Stimulated activated CD4-positive, alpha-beta T cell treated with anti-CD3 and anti-CD28 coated beads, Interleukin-12 subunit alpha, Interleukin-12 subunit beta, amount 100 ng/mL, for 48 hours (primary cell): Measurements from ENCODE around the gene APOBEC3H.

ENCODE experiments used
- DNase-seq, 3 donors: peaks; one replicate each; pipeline ENCODE4 v3.0.0-alpha.2; 2020; ENCODE audit warnings: low read depth in 2 of 3, low spot score in 1 of 3

The APOBEC3H gene

DNA sequence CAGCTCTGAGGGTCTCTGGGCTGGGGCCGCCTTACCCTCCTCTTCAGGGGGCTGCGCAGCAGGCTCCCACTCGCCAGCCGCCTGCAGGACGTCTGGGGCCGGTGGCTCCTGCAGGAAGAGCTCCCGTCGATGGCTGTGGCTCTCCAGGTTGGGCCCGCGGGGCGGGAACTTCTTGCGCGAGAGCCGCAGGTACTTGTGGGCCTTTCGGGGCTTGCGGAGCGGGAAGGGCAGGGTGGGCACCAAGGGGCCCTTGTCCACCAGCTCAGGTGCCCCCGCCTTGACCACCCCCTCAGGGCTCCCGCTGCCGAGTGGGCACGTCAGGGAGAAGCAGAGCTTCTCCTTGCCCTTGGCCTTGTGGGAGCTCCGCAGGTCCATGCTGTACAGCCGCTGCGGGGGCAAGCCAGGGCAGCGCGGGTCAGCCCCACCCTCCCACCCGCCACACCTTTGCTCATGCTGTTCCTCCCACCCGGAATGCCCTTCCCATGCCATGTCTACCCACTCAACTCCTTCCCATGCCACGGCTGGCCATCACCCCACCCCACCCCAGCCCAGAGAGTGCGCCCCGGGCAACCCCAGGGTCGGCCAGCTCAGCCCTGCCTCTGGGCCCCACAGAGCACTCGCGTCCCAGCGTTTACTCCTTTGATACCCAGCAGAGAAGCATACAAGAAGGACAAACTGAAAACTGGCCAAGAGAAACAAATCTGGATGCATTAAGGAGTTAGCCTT is 37.5 kb downstream of the APOBEC3H start:
- DNase-seq: no peak

DNA sequence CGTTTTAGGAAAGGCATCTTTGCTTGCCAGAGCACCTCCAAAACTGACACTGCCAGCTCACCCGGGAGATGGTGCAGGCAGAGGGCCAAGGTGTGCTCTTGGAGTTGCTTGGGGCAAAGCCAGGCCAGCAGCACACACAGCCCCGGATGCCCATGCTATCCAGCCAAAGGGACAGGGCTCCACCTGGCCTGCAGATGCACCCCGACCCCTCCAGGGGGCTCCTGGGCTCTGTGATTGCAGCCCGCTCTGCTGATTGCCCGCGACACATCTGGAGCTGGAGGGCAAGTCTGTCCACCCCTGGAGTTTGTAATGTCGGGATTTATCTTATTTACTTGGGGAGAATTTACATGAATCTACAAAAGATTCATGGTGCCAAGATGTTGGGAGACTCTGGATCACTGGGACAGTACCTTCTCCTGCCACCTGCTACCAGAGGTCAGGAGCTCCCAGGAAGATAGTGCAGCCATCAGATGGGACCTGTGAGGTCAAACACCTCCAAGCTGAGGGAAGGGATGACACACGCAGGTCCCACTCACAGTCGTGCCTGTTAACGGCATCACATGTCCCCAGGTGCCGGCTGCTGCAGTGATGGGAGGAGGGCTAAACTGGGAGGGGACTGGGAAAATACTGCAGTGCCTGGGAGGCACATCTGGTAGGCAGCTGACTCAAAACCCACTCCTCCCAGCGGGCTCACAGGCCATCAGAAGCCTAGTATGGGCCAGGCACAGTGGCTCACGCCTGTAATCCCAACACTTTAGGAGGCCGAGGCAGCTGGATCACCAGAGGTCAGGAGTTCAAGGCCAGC is 38.2 kb downstream of the APOBEC3H start:
- DNase-seq: no peak

DNA sequence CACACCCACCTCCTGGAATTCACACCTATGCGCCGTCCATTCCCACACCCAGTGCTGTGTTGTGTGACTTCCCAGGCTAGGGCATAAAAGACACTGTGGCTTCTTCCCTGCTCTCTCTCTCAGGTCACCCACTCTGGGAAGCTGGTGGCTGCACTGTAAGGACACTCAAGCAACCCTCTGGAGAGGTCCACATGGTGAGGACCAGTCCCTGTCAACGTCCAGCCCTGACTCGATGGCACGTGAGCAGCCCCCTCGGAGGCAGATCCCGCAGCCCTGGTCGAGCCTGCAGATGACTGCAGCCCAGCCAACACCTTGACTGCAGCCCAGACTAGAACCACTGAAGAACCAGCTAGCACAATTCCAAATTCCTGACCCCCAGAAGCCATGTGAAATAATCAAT is 39.3 kb downstream of the APOBEC3H start:
- no peak for DNase-seq

- no peak for DNase-seq
Measured at GRCh38 chr22:39138357-39138997, 41.4 kb downstream of the APOBEC3H start.

DNA sequence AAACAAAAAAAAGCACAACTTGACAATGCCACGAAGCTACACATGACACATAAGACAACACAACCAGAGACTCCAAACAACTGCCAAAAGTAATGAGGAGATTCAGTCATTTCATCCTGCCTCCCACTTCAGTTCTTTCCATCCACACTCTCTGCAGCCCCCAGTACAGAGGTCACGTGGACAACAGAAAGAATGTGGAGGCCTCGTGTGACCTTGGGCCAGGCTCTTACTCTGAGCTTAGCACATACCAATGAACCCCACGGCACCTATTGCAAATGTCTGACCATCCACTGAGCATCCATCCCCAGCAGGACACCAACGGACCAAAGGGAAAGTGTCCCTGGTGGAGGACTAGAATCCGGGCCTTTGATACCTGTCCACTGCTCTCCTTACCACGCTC is 42.9 kb downstream of the APOBEC3H start:
- no peak for DNase-seq

- no peak for DNase-seq
Measured at GRCh38 chr22:39142088-39142680, 45.1 kb downstream of the APOBEC3H start.

DNA sequence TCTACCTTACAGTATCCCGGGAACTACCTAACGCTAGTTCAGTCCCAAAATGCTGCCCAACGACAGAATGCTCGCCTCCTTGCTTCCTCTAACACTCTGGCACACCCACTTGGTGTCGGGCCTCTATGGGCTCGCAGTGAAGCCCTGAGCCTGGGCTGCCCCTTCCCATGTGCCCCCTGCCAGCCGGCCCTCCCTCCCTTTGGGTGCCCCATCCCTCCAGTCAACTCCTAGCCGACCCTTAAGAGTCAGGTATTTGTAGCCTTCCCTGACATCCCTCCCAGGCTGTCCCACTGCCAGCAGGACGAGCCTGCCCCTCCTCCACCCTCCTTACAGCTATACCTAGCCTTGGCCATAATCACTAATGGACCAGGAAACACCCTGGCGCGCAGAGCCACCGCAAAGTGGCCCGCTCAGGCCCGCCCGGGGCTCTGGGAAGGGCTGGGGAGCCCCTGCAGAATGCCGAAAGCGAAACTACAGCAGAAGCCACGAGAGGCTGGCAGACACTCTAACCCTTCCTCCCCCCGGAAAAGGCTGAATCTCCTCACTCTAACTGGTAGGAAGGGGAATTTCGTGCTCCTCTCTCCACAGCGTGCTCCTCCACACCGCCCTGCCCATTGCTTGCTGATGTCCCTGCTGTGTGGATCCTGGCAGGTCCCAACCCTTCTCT is 47.2 kb downstream of the APOBEC3H start:
- DNase-seq: peak in 1 of 3 donors; percentile 45

GRCh38 chr22:39146256-39147101 is 49.4 kb downstream of the APOBEC3H start:
- DNase-seq: no peak

DNA sequence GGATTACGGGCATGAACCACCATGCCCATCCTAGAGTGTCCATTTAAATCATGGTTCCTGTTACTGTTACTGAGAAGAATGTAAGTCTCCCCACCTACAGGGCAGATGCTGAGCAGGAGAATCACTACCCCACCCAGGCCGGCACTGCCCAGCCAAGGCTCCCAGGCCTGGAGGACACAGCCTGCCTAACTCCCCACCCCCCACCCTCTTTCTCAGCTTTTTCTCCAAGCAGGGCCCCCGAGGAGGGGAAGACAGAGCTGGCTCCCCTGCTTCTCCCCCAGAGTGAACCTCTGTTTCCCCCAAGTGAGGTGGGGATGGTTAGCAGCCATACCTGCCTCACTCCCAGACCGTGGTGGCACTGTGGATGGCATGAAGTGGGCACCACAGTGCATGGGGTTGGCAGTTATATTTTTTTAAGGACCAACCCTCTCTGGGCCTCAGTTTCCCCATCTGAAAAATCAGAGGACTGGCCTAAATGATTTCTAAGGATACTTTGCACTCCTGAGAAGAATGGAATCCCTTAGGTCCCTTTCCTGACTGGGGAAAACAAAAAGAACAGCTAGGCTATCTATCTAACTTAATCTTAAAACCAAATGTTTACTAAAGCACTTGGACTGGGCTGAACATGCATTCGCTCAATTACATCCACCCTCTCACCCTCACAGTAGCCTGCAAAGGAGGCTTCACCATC is 50.4 kb downstream of the APOBEC3H start:
- no peak for DNase-seq

DNA sequence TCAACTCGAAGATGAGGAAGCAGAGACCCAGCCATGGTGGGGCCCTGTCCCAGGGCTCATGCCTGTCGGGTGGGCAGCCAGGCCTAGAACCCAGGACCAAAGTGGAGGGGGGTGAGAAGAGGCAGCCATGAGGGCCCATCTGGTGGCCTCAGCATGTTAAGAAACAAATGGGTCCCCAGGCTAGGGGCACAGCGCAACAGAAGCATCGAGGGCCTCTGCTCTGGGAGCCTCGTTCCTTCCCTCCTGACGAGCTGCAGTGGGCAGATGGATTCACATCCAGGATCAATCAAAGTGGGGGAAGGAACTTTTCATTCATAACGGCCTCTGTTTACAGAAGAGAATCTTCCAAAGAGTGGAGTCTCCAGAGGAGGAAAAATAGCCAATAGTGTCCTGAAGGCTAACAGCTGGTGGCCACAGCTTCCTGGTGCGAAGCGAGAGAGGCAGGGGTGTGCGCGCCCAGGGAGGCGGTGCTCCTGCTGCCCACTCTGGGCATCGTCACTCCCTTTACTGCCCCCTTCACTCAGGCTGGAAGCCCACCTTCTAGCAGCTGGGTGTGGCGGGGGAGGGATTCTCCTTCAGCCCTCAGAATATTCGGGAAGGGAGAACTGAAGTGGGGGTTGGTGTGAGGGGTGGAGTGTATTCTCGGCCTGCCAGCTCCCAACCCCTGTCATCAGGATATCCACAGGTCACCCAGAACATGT is 51.1 kb downstream of the APOBEC3H start:
- DNase-seq: no peak

DNA sequence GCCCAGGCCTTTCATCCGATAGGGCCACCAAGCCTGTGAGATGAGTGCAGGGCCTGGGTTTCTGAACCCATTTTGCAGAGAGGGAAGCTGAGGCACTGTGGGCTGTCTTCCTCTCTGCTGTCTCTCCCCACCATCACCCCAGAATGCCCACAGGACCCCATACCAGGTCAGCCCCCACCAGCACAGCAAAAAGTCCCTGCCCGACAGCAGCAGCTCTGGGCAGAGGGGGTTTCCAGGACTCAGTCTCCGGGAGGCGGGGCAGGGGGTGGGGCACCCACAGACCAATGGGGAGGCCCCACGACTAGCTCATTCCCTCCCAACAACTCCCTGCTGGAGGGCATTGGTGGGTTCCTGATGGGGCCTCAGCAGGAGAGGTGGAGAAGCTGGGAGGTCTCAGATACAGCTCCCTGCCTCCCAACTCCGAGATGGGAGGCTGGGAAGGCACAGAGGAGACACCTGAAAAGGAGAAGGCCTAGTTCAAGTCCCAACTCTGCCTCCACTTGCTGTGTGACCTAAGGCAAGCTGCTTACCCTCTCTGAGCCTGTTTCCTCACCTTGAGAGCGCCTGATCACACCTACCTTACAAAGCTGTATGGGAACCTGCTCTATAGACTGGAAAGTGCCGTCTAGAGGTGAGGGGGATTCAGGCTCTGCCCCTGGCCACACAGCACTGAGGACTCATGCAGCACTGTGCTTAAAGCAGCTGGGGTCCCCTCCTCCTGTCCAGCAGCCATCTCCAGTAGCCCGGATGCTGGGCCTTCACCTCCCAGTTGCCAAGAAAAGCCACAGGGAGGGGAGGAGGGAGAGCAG is 51.9 kb downstream of the APOBEC3H start:
- peak in 2 of 3 donors; percentile 52 to 59 for DNase-seq

DNA sequence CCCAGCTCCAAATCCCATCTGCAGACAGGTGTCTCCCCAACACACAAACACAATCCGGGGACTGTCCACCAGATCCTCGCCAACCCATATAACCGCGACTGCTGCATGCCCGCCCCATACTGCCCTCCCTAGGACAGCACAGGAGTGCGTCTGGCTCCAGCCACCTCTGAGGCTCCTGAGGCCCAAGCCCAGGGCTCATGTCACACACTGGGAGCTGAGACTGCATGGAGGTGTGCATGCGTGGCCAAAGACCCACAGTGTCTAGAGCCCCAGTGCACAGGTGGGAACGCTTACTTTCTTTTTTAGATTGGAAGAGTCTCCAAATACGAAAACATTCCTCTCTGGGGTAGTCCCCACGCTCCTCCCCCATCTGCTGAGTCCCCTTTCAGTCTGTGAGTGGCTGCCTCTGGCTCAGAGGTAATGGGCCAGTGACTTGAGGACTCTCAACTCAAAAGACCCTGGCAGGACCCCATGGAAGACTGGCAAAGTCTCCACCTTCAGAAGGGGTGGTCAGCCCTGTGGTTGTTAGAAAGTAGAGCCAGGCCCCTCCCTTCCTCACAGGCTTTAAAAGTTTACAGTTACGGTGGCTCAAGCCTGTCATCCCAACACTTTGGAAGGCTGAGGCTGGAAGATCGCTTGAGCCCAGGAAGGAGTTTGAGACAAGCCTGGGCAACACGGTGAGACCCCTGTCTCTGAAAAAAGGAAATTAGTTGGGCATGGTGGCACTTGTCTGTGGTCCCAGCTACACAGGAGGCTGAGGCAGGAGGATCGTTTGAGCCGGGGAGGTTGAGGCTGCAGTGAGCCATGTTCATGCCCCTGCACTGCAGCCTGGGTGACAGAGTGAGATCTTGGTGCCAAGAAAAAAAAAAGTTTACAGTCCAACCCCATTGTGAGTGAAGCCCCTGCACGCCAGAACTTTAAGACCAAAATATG is 53.1 kb downstream of the APOBEC3H start:
- DNase-seq: no peak

GRCh38 chr22:39150848-39151215 is 53.8 kb downstream of the APOBEC3H start:
- DNase-seq: no peak

DNA sequence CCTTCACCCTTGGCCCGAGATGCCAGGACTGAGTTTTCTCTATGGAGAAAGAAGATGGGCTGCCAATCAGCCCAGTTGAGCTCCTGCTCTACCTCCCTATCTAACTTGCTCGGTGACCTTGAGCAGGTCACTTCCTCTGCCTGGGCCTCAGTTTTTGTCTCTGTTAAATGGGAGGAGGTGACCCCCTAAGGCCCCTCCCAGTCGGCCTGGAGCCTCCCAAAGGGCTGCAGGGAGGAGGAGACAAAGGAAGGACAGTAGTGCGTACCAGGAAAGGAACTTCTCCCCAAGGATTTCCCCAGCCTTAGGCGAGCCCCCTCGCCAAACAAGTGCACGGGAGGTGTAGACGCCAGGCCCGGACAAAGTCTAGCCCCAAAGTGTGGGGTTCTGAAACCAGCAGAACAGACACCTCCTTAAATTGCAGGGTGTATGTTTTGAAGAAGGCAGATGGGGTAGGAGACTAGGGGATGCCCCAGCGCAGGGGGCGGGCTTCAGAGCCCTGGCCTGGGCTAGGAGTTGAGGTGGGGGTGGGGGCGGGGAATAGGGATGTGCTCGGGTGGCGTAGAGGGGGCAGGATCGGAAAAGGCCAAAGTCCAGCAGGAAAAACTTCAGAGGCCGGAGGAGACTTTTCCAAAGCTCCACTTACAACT is 54.4 kb downstream of the APOBEC3H start:
- no peak for DNase-seq

- DNase-seq: no peak
Measured at GRCh38 chr22:39152024-39152510, 55.0 kb downstream of the APOBEC3H start.

- DNase-seq: peak; percentile 81 to 98 (median 83)
Measured at GRCh38 chr22:39152511-39153219, 55.6 kb downstream of the APOBEC3H start, which contains the start of gene CBX7. Gene CBX7, minus strand, starts transcription at chr22:39152680. Its CDS starts 236 bp downstream, at chr22:39152444.
